ENCODE measurements around the gene GATB. TPM values are rescaled to one million over a fixed set of nuclear protein-coding genes. Genes with fewer than 3 reads are reported as not detected.

GATB gene
- total RNA-seq, 2 experiments from 2014 or later: 13.5 to 14.9 TPM

GRCh38 chr4:151626228-151626627, 134.6 kb downstream of the GATB start:
- DNase-seq (no peak), ATAC-seq (ENCODE audit: low read depth) (no peak)
- H3K4me1 Mint-ChIP-seq: no peaks in the 10 kb centered on the region
- no peaks in the 10 kb centered on the region for H3K36me3 Mint-ChIP-seq
- POLR2A ChIA-PET: no interaction called here
- no peak overlapping the region for H3K27ac Mint-ChIP-seq
- H3K27me3 Mint-ChIP-seq: peaks cover 30% of the 10 kb centered on the region
- H3K4me3 Mint-ChIP-seq: no peak overlapping the region
- H3K9me3 Mint-ChIP-seq: no peaks in the 10 kb centered on the region

- no peak overlapping the region for H3K4me3 Mint-ChIP-seq
- POLR2A ChIA-PET: no interaction called here
Observed at GRCh38 chr4:151624626-151625565, 135.9 kb downstream of the GATB start.

More at GRCh38 chr4:151624626-151625565, 135.9 kb downstream of the GATB start:
- Mint-ChIP-seq H3K4me1 (no peaks in the 10 kb centered on the region), H3K36me3 (no peaks in the 10 kb centered on the region), H3K27me3 (peaks cover 30% of the 10 kb centered on the region), H3K27ac (no peak overlapping the region), H3K9me3 (no peaks in the 10 kb centered on the region)
- ATAC-seq (ENCODE audit: low read depth) (no peak), DNase-seq (no peak)

Data from activated naive CD8-positive, alpha-beta T cell treated with anti-CD3 and anti-CD28 coated beads, Interleukin-2, amount 10 ng/mL, durations not matched to agents 7 days and 5 days (primary cell).